CD4-positive, alpha-beta T cell treated with Interleukin-15 for 4 hours (primary cell): Measurements from ENCODE around the gene CLDN17.

Source experiments
- DNase-seq: peaks from one replicate; pipeline ENCODE4 v3.0.0-alpha.2; 2020; ENCODE audit warnings: low spot score

CLDN17 gene, protein sequence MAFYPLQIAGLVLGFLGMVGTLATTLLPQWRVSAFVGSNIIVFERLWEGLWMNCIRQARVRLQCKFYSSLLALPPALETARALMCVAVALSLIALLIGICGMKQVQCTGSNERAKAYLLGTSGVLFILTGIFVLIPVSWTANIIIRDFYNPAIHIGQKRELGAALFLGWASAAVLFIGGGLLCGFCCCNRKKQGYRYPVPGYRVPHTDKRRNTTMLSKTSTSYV

GRCh38 chr21:30166705-30167104 is at the start of gene CLDN17:
TSS of gene CLDN17 (minus strand) at chr21:30166805. CDS start at chr21:30166617, 188 bp downstream.
- DNase-seq, result no peak

DNA sequence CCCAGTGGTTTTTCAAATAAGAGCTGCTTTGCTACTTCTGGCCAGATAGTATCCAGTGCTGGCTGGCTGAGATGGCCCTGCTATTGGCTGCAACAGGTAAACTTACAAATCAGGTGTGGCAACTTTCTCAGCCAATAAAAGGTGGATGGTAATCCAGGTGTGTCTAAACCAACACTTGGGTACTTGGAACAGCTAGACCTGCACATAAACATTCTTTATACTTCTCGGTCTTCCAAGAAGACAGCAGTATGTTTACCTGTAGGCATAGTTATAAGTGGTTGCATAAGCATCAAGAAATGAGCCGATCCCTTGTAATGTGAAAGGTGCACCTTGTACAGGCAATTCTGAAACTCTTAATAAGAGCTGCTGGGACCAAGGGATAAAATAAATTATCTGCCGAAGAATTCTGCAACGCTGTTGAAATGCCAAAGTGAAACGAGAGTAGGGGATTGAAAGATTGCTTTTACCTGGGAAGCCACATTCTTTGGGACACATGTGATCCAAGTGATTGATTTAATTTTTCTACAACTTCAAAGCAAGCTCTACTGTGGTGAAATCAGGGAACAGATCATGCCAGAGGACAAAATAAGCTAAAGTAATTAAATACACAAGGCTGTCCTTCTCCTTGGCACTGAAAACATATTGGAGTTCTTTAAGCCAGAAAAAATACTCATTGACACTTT is 49.6 kb upstream of the CLDN17 start, which contains the start of gene CLDN8:
CLDN8 (minus strand) TSS at position 57 of the 683 bp plus-strand sequence. CDS start 172 bp downstream, outside the sequence.
- DNase-seq, result no peak

DNA sequence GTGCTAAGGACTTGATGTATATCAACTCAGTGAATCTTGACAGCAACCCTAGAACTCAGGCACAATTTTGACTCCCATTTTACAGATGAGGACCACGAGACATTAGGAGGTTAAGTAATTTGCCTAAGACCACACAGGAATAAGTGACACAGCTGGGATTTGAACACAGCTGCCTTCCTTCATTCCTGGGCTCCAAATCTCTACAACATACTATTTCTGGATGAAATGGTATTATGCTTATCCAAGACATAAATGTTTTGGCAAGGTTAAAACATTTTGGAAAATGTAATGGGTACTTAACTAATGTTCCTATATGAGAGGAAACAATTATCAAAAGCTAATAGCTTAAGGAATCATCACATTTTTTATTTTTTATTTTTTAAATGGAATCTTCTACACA is 44.5 kb upstream of the CLDN17 start:
- DNase-seq, result no peak

- no peak for DNase-seq
Observed at GRCh38 chr21:30209601-30210000, 43.0 kb upstream of the CLDN17 start.

- no peak for DNase-seq
Observed at GRCh38 chr21:30207252-30207579, 40.6 kb upstream of the CLDN17 start.

DNA sequence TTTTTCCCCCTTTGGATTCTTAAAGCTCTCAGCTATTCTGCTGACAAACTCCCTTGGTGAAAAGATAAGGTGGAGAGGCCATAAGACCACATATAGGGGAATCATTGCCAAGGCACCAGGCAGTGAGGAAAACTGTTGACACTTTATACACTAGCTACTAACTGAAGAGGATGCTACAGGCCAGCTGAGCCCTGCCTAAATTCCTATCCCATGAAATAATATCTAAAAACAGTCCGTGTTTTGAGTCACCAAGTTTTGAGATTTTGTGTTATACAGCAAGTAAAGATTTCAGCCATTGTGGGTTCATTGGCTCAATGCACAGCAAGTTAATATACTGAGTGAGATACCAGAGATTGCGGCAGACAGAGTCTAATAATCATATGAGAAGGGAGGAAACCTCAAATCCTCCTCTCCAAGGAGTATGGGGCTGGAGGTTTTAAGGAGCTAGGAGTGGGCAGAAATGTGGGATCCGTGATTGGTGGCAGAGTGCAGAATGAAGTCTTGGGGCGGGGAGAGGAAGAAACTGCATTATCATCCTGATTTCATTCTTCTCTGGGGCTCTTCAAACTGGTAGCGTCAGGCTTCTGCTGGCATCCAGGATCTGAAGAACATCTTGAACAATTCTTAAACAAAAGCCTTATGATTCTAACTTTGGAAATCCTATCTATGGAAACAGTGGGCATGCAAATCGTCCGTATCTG is 40.1 kb upstream of the CLDN17 start:
- DNase-seq, result no peak

DNA sequence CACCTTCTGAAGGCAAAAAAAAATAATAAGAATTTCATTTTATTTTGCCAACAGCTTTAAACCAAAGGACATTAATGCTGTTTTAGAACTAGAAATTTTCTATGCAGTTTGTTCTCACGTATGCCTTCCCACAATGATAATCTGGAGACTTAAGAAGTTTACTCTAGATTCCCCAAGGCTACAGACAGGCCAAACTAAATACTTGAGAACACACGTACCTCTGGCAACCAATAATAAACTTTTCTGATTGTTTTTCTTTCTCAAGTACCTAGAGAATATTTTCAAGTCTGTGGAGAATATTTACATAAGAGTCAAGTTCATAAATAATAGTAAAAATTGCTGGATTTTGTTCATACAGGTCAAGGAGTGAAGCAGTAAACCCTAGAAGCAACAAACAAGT is 33.4 kb upstream of the CLDN17 start:
- DNase-seq, result no peak

DNA sequence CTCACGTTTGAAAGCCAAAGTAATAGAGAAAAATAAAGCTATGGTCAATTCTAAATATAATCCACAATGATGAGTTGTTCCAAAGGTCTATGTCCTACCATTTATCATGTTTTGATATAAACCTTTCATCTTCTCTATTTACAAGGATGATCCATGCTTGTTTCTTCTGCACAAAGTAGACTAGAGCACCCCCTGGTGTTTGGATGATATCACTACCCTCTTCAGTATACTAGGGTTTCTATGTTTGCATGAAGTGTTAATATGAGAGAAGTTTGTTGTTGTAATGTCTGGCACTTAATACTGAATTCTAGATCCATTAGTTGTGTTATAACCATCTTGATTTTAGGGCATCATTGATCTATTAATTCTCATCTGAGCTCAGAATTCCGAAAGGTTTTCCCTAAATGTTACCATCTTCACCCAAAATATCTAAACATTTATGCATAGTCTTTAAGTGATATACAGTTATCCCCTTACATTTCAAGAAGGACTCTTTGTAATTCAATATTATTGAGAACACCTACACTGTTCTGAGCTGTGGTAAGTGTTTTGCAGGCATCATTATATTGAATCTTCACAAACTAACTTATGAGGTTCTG is 28.2 kb upstream of the CLDN17 start:
- no peak for DNase-seq

DNA sequence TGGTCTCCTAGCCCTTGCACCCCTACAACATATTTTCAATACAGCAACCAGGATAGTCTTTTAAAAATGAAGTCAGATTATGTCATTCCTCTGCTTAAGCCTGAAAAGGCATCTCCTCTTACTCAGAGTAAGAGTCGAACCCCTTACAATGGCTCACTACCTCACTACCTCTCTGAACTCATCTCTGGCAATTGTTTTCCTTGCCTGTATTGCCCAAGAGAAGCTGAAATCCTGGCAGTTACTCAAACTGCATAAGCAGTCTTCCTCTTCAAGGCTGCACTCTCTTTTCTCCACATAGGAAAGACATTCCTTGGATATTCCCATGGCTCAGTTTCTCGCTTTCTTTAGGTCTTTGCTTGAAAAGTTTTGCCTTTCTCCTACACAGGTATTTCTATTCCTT is 26.6 kb upstream of the CLDN17 start:
- no peak for DNase-seq

DNA sequence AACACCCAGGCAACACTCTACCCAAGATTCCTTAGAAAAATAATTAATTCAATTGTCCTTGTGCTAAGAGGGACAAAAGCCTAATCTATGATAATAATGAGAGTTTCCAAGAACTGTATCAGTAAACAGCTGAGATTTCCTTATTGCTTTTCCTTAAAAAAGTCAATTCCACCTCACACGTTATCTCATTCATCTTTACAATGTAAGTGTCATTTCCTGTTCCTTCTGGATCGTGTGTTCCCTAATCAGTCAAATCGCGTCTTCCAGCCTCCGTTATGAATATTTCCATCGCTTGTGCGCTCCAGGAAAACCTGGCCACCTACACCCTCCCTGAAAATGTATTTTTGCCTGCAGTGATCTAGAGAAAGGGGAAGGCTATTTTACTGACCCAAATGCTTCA is 23.9 kb upstream of the CLDN17 start:
- no peak for DNase-seq

DNA sequence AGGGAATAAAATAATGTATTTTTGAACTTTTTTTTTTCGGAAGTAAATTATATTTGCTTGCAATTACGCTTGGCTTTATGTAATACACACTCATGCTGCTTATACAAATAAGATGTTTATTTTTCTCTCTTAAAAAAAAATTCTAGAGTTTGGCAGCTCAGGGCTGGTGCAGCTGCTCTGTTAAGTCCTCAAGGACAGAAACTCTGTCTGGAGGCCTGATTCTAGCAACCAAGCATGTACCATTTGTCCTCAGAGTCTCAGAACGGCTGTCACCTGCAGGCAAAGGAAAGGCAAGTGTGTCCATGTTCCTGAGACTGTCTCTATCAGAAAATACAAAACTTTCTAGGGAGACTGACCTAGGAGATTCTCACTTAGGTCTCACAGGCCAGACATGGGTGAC is 23.2 kb upstream of the CLDN17 start:
- no peak for DNase-seq

- DNase-seq, result no peak
Observed at GRCh38 chr21:30186242-30186641, 19.6 kb upstream of the CLDN17 start.

DNA sequence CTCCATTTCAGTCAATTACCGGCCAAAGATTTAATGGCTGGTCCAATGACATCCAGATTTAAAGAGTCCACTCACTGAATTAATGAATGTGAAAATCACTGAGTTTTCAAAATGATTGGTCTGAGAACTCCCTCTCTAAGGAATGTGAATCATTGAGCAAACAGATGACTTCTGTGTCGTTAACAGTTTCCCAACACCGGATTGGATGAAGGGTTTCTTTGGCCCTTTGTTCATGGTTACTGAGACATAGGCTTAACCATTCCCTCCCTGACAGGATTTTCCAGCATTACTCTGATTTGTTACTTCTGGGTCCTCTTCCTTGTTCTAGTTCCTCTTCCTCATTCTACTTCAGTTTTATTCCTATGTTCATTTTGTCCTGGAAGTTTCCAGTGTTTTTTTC is 1.5 kb upstream of the CLDN17 start:
- DNase-seq, result no peak

GRCh38 chr21:30166171-30166570 is 434 bp downstream of the CLDN17 start:
- DNase-seq, result no peak

DNA sequence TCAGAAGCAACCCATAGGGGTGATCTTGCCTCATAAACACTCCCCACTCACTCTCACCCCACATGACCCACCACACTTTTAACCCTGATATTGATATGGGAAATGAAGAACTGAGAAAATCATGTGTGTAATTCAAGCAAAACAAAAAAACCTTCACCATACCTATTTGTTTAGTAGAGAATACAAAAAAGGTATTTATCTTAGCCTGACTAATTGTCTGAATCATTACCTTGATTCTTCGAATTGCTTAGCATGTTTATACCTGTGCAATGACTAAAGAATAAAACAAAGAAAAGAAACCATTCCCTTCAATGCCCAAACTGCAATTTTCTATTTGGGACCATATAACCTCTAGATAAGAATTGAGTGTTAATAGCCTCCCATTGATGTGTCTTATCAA is 1.8 kb downstream of the CLDN17 start:
- DNase-seq, result no peak

GRCh38 chr21:30153697-30154340 is 12.8 kb downstream of the CLDN17 start:
- no peak for DNase-seq

- no peak for DNase-seq
Observed at GRCh38 chr21:30152792-30153191, 13.8 kb downstream of the CLDN17 start.

DNA sequence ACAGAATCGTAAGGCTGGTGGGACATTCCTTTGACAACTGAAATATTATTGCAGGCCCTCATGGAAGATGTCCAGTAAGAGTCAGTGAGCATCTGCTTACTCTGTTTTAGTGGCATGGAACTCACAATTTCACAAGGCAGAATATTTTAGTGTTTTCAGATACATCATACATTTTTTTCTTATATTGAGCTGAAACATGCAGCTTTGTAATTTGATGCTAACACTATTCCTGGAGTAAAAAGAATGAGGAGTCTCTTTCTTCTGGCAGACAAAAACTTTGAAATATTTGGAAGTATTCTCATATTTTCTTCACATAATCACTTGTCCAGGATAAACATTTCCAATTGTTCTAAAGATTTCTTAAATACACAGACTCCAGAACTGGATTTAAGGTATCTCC is 17.7 kb downstream of the CLDN17 start:
- DNase-seq, result no peak

DNA sequence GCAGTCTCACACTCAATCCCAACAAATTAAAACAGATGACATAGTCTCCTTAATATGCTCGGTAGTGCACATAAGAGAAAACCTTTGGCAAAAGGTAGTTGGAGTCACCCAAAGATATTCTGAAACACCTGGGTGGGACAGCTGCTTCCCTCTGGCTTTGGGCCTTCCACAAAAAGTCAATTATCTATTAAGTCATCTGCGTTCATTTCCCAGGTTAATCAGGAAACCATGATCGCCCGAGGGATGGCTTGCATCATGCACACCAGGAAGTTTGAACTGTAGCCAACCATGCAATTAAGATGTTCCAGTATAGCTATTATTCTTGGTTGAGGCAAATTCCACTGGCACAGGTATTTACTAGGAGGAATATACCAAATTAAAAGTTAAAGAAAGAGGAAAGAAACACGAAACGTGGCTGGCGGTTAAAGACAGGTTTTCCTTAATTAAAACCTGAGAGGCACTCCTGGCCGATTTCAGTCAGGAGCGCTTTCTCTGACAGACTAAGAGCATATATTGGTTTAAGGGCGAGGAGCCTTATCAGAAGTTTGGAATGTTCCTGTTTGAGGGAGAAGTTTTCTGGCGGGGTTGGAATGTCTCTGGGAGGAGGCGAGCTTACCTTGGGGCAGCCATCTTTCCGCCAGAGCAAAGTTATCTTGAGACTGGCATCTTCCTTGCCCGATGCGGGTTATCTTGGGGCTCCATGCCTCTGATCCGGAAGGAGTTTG is 19.9 kb downstream of the CLDN17 start:
- DNase-seq, result no peak

DNA sequence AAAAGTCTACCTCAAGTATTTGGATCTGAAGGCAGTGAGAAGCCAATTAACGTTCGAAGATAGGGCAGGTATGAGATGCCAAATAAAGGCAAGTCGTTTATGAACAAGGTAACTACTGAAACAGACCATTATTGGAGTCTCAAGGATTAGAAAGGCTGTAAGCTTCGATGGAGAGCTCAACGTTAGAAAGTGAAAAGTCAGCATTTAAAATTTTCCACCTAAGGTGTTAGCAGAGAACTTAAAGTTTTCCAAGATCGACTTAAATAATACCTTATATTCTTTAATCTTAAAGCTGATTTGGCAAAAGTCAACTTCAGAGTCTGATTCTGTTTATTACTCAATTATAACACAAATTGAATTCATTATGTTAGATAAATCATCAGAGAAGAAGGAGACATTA is 28.1 kb downstream of the CLDN17 start:
- DNase-seq, result no peak

DNA sequence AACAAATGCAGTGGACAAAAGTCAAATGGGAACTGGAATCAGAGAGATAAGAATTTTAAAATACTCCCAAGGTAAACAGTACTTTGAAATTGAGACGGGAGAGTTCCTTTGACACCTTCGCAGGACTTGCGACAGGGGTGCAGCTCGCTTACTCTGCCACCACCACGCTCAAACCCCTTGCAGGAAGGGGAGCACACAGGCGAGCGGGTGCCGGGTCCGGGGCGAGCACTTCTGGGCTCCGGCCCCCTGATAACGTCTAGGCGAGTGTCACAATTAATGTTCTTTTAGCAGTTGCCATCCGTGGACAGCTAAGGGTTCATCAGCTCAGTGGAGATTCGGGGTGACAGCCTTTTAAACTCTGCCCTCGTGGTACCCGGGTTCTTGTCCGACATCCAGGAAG is 37.4 kb downstream of the CLDN17 start:
- DNase-seq, result no peak

GRCh38 chr21:30126576-30126975 is 40.0 kb downstream of the CLDN17 start:
- no peak for DNase-seq
